Measurements from ENCODE around the gene CEP170.
A peak's percentile ranks its signal among the peaks of the same experiment; 100 is the strongest.
"Not testable (repeated sequence)": the region's sequence is repeated elsewhere in the genome, so short reads cannot be mapped to it uniquely, and the experiment has no call there.

CEP170 gene

GRCh38 chr1:243233908-243234307 is 21.2 kb downstream of the CEP170 start:
- no peak for DNase-seq (ENCODE audit: low spot score)

- DNase-seq (ENCODE audit: low spot score): no peak
Measured at GRCh38 chr1:243230914-243231313, 24.2 kb downstream of the CEP170 start.

GRCh38 chr1:243229526-243229925 is 25.6 kb downstream of the CEP170 start:
- no peak for DNase-seq (ENCODE audit: low spot score)

DNA sequence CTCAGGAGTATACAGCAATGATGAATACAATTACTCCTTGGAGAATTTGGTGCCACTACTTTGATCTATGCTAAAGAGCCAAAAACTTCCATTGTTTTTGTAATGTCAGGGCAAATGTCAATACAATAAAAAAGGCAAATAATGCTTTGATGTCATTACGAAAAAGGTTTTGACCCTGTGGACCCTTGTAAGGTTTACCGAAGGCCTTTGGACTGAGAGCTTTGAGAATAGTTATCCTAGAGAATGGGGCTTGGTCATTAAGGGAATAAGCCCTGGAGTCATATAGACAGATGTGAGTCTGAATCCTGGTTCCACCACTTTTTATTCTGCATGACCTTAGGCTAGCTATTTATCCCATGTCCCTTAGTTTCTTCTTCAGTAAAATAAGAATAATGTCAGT is 27.5 kb downstream of the CEP170 start:
- no peak for DNase-seq (ENCODE audit: low spot score)

DNA sequence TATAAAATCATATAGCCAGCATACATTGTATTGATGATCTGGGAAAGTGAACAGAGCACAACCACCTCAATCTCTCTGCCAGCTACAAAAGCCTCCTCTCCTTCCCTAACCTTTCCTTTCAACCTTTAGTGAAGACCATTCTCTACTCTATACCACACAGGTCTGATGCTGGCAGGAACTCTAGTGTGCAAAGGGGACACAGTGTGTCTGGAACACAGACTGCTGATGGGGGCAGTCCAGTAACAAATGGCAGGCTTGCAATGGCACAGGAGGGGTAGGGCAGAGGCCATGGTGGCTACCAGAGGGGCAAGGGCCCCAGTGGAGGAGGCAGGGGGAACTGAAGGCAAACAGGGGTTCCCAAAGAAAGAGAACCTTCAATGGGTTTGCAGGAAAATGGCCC is 37.0 kb downstream of the CEP170 start:
- DNase-seq (ENCODE audit: low spot score): no peak

DNA sequence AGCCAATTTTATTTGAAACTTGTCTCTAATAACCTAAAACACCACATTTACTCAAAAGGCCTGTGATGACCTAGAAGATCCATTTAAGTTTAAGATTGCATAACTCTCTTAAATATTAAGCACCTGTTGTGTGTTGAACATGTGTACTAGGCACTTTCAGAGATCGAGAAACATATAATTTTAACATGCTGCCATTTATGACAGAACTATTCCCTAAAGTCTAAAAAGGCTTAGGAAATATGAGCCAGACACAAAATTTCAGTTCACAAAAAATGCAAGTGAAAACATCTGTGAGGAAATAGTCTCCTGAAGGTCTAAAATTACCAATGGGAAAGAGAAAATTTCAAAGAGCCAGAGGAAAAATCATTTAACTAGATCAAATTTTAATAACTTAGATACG is 37.7 kb downstream of the CEP170 start:
- no peak for DNase-seq (ENCODE audit: low spot score)

DNA sequence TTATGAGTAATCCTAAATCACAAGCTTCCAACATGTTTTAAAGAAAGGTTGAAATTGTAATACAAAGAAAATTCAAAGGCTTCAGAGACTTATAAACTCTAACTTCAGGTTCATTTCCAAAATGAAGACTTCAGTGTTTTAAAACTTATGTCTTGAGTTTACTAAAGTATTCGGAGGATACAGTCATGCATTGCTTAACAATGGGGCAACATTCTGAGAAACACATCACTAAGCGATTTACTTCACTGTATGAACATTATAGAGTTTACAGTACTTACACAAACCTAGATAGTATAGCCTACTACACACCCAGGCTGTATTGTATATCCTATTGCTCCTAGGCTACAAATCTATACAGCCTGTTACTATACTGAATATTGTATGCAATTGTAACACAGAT is 38.3 kb downstream of the CEP170 start:
- DNase-seq (ENCODE audit: low spot score): no peak

DNA sequence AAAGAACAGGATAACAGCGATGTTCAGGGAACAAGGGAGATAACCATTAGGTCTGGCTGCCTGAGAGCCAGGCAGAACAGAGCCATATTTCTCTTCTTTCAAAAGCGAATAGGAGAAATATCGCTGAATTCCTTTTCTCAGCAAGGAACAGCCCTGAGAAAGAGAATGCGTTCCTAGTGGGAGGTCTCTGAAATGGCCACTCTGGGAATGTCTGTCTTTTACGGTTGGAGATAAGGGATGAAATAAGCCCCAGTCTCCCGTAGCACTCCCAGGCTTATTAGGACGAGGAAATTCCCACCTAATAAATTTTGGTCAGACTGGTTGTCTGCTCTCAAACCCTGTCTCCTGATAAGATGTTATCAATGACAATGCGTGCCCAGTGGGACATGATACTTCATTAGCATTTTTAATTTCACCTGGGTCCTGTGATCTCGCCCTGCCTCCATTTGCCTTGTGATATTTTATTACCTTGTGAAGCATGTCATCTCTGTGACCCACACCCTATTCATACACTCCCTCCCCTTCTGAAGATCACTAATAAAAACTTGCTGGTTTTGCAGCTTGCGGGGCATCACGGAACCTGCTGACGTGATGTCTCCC is 39.7 kb downstream of the CEP170 start:
- not testable (repeated sequence) for DNase-seq (ENCODE audit: low spot score)

DNA sequence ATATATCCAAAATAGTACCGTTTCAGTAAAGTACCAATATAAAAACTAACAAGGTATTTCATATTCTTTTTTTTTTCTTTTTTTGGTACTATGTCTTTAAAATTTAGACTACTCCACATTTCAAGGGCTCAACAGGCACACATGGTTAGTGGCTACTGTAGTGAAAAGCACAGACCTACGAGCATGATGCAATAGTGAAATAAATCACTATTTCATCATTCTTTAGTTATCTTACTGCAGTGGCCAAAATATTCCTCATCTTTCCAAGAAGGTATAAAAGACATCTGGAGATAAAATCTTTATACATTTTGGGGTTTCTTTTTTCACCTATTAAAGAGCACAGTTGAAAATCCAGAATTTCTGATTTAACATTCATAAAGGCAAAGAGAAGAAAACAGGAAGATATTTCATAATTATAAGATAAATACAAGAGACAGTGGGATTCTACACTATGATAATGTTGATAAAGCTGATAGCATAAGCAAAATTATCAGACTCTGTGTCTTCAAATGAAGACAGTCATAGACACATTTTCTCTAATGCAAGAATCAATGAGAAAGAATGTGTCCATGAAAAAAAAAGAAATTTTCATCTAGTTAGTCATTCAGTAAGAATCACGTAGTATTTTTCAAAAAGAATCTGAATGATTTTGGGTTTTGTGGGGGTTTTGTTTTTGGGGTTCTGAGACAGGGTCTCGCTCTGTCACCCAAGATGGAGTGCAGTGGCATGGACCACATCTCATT is 41.9 kb downstream of the CEP170 start:
- no peak for DNase-seq (ENCODE audit: low spot score)

DNA sequence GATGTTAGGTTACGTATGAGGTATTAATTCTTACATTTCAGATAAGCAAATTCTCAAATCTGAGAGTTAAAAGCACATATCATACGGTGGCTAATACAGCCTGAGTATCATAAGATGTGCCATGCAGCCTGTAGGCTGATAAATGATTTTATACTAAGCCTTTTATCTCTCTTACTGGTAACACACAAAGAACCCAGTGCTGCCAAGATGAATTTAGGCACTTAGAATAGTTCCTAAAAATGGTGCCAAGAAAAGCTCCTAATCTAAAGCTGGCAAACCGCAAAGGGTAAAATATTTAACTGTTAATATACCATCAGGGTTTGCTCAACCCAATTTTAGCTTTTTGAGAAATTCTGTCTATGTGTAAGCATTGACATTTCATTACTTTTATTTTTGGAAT is 43.1 kb downstream of the CEP170 start:
- DNase-seq (ENCODE audit: low spot score): not testable (repeated sequence)

DNA sequence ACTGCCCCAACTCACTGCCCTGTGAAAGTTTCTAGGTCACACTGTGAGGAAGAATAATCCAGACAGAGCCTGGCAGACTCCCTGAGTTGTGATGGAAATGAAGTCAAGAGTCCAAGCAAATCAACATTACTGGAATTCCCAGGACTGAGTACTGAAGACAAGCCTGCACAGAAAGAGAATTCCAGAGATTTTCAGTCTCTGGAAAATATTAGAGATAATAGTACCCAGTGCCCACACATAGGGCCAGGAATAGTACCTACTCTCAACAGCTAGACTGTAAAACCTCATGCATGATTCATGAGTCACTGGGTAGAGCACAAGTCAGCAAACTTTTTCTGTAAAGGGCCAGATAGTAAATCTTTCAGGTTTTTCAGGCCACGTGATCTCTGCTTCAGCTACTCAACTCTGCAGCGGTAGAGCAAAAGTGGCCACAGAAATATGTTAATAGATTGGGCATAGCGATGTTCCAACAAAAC is 50.0 kb downstream of the CEP170 start:
- not testable (repeated sequence) for DNase-seq (ENCODE audit: low spot score)

- DNase-seq (ENCODE audit: low spot score): not testable (repeated sequence)
Measured at GRCh38 chr1:243204336-243204735, 50.7 kb downstream of the CEP170 start.

- DNase-seq (ENCODE audit: low spot score): not testable (repeated sequence)
Measured at GRCh38 chr1:243203196-243203595, 51.9 kb downstream of the CEP170 start.

GRCh38 chr1:243201316-243201715 is 53.8 kb downstream of the CEP170 start:
- DNase-seq (ENCODE audit: low spot score): peak; percentile 51

DNA sequence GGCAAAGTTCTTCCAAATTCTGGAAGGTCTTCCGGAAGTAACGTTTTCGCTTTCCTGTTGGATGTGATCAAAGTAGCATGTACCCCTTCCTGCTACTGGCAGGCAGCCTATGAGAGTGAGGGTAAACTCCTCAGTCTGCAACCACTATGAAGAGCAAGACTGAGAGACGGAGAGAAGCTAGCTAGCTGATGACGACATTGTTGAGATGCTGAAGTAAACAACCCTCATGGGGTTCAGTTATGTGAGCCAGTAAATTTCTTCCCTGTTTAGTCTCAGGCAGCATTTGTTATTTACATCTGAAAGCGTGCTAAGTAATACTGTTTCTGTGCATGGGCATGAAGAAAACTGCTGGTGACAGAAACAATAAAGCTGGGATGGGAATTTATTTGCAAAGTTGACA is 57.6 kb downstream of the CEP170 start:
- not testable (repeated sequence) for DNase-seq (ENCODE audit: low spot score)

DNA sequence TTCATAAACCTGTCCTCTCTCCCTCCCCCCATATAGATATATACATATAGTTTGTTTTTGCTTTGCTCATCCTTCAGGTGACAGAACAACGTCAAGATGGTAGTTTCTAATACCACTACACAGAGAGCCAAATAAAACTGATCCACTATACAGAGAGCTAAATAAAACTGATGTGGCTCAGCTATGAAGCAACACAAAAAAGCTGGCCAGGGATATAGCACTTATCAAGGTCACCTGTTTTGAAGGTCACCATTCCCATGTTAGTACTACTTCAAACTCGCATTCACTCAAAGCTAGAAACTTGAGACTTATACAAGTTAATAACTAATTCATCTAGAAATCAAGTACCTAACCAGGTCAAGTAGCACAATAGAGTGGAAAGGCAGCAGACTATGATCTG is 61.8 kb downstream of the CEP170 start:
- not testable (repeated sequence) for DNase-seq (ENCODE audit: low spot score)

GRCh38 chr1:243186201-243186995 is 68.7 kb downstream of the CEP170 start:
- peak; percentile 90 for DNase-seq (ENCODE audit: low spot score)

GRCh38 chr1:243184787-243185186 is 70.3 kb downstream of the CEP170 start:
- not testable (repeated sequence) for DNase-seq (ENCODE audit: low spot score)

DNA sequence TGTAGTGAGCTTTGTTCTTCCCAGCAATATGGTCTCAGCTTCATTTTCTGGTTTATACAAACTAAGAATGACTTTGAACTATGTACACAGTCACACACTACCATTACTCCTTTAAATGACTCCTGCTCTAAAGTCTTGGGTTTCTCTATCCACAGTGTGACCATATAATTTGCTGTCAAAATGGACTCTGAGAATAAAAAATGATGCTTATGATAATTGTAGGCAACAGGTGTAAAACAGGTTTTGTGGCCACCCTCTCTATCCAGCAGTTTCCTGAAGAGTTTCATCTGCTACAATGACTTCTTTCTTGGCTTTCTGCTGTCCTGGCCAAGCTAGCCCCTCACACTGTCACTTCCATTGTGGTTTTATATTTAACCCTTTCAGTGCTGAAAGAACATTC is 71.4 kb downstream of the CEP170 start:
- not testable (repeated sequence) for DNase-seq (ENCODE audit: low spot score)

- not testable (repeated sequence) for DNase-seq (ENCODE audit: low spot score)
Measured at GRCh38 chr1:243183176-243183575, 71.9 kb downstream of the CEP170 start.

GRCh38 chr1:243179720-243180119 is 75.4 kb downstream of the CEP170 start:
- no peak for DNase-seq (ENCODE audit: low spot score)

GRCh38 chr1:243177792-243178191 is 77.3 kb downstream of the CEP170 start:
- DNase-seq (ENCODE audit: low spot score): not testable (repeated sequence)
